K562 (cell line): ENCODE data around the gene GPSM3. TPM values are rescaled to one million over a fixed set of nuclear protein-coding genes. Genes with fewer than 3 reads are reported as not detected.

Experiments
- ASH1L ChIP-seq: fragments of 450-650 bp; IDR thresholded peaks from 2 replicates; pipeline ENCODE4 v1.6.1; 2018; ENCODE audit warnings: borderline replicate concordance, mild to moderate bottlenecking, low read depth; ENCODE audit not compliant: partially characterized antibody
- CHCHD3 ChIP-seq: fragments of 250-450 bp; sonication (Bioruptor Pico); IDR thresholded peaks from 2 replicates; pipeline ENCODE4 v2.1.2; 2022; ENCODE audit warnings: mild to moderate bottlenecking
- ELF4 ChIP-seq: fragments of 450-650 bp; formaldehyde crosslinking; IDR thresholded peaks from 2 replicates; pipeline ENCODE4 v1.4.0; 2022; ENCODE audit warnings: missing genetic modification characterization
- FOS ChIP-seq: IDR thresholded peaks from 3 replicates; pipeline ENCODE4 v1.6.1; 2011; ENCODE audit not compliant: insufficient read length; ENCODE audit errors: extremely low read depth
- GATA2 ChIP-seq: sonication (generic); formaldehyde crosslinking; IDR thresholded peaks from 2 replicates; pipeline ENCODE4 v1.4.0; 2020; ENCODE audit warnings: mild to moderate bottlenecking, missing genetic modification reagents
- GTF2E2 ChIP-seq: fragments of 200-800 bp; sonication (Bioruptor generic); IDR thresholded peaks from 2 replicates; pipeline ENCODE4 v1.6.1; 2016; ENCODE audit warnings: missing genetic modification characterization, missing compliant biosample characterization
- HCFC1 ChIP-seq: IDR thresholded peaks from 2 replicates; pipeline ENCODE4 v1.6.1; 2012; ENCODE audit warnings: low read depth, low read length, improper control_type of control experiment
- KDM4B ChIP-seq, 2 experiments: fragments of 450-650 bp in 1 of 2; sonication (generic) in 1 of 2; IDR thresholded peaks; 2 replicates each; pipeline ENCODE4 v1.6.1; 2016 to 2017; ENCODE audit warnings: borderline replicate concordance in 2 of 2, antibody characterized with exemption in 1 of 2, low read depth in 1 of 2, mild to moderate bottlenecking in 1 of 2
- NCOA2 ChIP-seq, 2 experiments: fragments of 450-650 bp; IDR thresholded peaks; 2 replicates each; pipeline ENCODE4 v1.6.1; 2018; ENCODE audit warnings: mild to moderate bottlenecking in 2 of 2, moderate library complexity in 1 of 2; ENCODE audit not compliant: partially characterized antibody in 2 of 2
- NFYB ChIP-seq: IDR thresholded peaks from 2 replicates; pipeline ENCODE4 v1.6.1; 2011; ENCODE audit warnings: mild to moderate bottlenecking, moderate library complexity; ENCODE audit not compliant: insufficient read length; ENCODE audit errors: extremely low read depth
- PRMT5 ChIP-seq: sonication (generic); formaldehyde crosslinking; IDR thresholded peaks from 2 replicates; pipeline ENCODE4 v1.5.0; 2020; ENCODE audit warnings: missing genetic modification reagents
- SIRT6 ChIP-seq: IDR thresholded peaks from one replicate; pipeline ENCODE4 v1.6.1; 2012; ENCODE audit warnings: low read depth, mild to moderate bottlenecking, control low read depth, inconsistent platforms, low read length, moderate library complexity
- SLC30A9 ChIP-seq: fragments of 250-450 bp; sonication (Bioruptor Pico); IDR thresholded peaks from 2 replicates; pipeline ENCODE4 v1.8.0; 2022; ENCODE audit warnings: mild to moderate bottlenecking, moderate library complexity
- SRF ChIP-seq, 2 experiments: fragments of 250-450, 450-650 bp in 1 of 2; sonication (Bioruptor Pico) in 1 of 2; sonication (generic) in 1 of 2; formaldehyde crosslinking; IDR thresholded peaks; 2 replicates each; pipeline versions ENCODE4 v1.5.0 to v1.5.1; 2020 to 2022; ENCODE audit warnings: mild to moderate bottlenecking in 1 of 2, missing genetic modification reagents in 1 of 2
- TRIM24 ChIP-seq, 2 experiments: fragments of 450-650 bp; IDR thresholded peaks; 2 replicates each; pipeline ENCODE4 v1.6.1; 2016
- ZFP1 ChIP-seq: fragments of 450-650 bp; formaldehyde crosslinking; IDR thresholded peaks from 2 replicates; pipeline ENCODE4 v1.4.0; 2020; ENCODE audit warnings: mild to moderate bottlenecking, mixed read lengths
- ZNF140 ChIP-seq: fragments of 250-450 bp; sonication (Bioruptor Pico); IDR thresholded peaks from 2 replicates; pipeline ENCODE4 v1.8.0; 2021; ENCODE audit warnings: moderate library complexity, mild to moderate bottlenecking, inconsistent platforms
- ZNF224 ChIP-seq: sonication (generic); formaldehyde crosslinking; IDR thresholded peaks from 2 replicates; pipeline ENCODE4 v1.8.0; 2022; ENCODE audit warnings: mild to moderate bottlenecking, missing genetic modification reagents
- ZNF23 ChIP-seq: fragments of 250-450 bp; sonication (Bioruptor Pico); IDR thresholded peaks from 2 replicates; pipeline ENCODE4 v1.4.0; 2020; ENCODE audit warnings: mild to moderate bottlenecking
- polyA plus RNA-seq, 8 experiments: library from polyadenylated mRNA; depleted of rRNA in 4 of 8; stranded (reverse) in 5 of 8; unstranded in 3 of 8; fragments of >200 nt; fragmentation: Nextera tagmentation in 2 of 8; fragmentation: Illumina TruSeq in 1 of 8; extraction: Ambion mirVana in 2 of 8; extraction: Trizol in 1 of 8; gene quantifications; 2 replicates each; pipeline versions ENCODE4 v1.2.1 to v1.2.3, GENCODE V29; 2011 to 2014; ENCODE audit warnings: inconsistent platforms in 1 of 8, missing spikeins in 1 of 8
- total RNA-seq, 7 experiments: library from RNA; depleted of rRNA in 6 of 7; stranded (reverse); fragments of >200 nt in 6 of 7; fragmentation: Illumina TruSeq in 2 of 7; extraction: Trizol in 2 of 7; gene quantifications; 2 replicates each; pipeline versions ENCODE4 v1.2.1 to v1.2.3, GENCODE V29; 2011 to 2021; ENCODE audit warnings: low replicate concordance in 1 of 7
- TF ChIP-seq, protein P1 (sequence below): sonication (generic); formaldehyde crosslinking; IDR thresholded peaks from 2 replicates; pipeline ENCODE4 v1.8.1; 2023; ENCODE audit warnings: mild to moderate bottlenecking, missing genetic modification reagents
- TF ChIP-seq, protein P2 (sequence below): fragments of 450-650 bp; formaldehyde crosslinking; conservative IDR thresholded peaks from 2 replicates; pipeline ENCODE4 v1.4.0; 2022; ENCODE audit warnings: mild to moderate bottlenecking, missing genetic modification characterization
- TF ChIP-seq, protein P3 (sequence below): fragments of 450-650 bp; formaldehyde crosslinking; IDR thresholded peaks from 2 replicates; pipeline ENCODE4 v1.4.0; 2020; ENCODE audit warnings: mild to moderate bottlenecking
- TF ChIP-seq, protein P4 (sequence below): fragments of 250-450 bp; sonication (Bioruptor Pico); IDR thresholded peaks from 2 replicates; pipeline ENCODE4 v1.5.0; 2021; ENCODE audit warnings: mild to moderate bottlenecking, moderate library complexity

The GPSM3 gene
- total and polyA plus RNA-seq, 9 of the 15 experiments (the other 6 are each of a cell fraction or from before 2014, with no cell fraction given): 5.3 to 42.6 (median 24.4) TPM

GRCh38 chr6:32168350-32168749 is 24.1 kb downstream of the GPSM3 start (continued):
- TF ChIP-seq, protein P1, sequence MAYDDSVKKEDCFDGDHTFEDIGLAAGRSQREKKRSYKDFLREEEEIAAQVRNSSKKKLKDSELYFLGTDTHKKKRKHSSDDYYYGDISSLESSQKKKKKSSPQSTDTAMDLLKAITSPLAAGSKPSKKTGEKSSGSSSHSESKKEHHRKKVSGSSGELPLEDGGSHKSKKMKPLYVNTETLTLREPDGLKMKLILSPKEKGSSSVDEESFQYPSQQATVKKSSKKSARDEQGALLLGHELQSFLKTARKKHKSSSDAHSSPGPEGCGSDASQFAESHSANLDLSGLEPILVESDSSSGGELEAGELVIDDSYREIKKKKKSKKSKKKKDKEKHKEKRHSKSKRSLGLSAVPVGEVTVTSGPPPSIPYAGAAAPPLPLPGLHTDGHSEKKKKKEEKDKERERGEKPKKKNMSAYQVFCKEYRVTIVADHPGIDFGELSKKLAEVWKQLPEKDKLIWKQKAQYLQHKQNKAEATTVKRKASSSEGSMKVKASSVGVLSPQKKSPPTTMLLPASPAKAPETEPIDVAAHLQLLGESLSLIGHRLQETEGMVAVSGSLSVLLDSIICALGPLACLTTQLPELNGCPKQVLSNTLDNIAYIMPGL (CRISPR knock-in tag): no peak
- TF ChIP-seq ZNF224 (CRISPR knock-in tag) (no peak), GTF2E2 (tag) (0 out of 2 replicates have a peak, but pooled peaks have one; percentile 24), ZNF23 (CRISPR knock-in tag) (peak; percentile 4; the same call in 1 of the 2 replicates), ZNF140 (no peak), ELF4 (CRISPR knock-in tag) (no peak), SLC30A9 (CRISPR knock-in tag) (no peak), ASH1L (no peak), HCFC1 (no peak), GATA2 (CRISPR knock-in tag) (no peak), CHCHD3 (CRISPR knock-in tag) (no peak), SIRT6 (no peak), PRMT5 (no peak), ZFP1 (CRISPR knock-in tag) (no peak), NFYB (no peak), KDM4B (IDR thresholded peaks at IDR 0.05; ENCODE audit: borderline replicate concordance in 2 of 2, low read depth in 1 of 2) (0 out of 4 replicates have a peak, but pooled peaks of 1 of the 2 experiments have one; percentile 31), NCOA2 (IDR thresholded peaks at IDR 0.05; ENCODE audit: partially characterized antibody in 2 of 2) (no peak), SRF (CRISPR knock-in tag; IDR thresholded peaks at IDR 0.05) (0 out of 4 replicates have a peak, but pooled peaks of 1 of the 2 experiments have one; percentile 0), TRIM24 (IDR thresholded peaks at IDR 0.05) (no peak), FOS (no peak)
- TF ChIP-seq, protein P2, sequence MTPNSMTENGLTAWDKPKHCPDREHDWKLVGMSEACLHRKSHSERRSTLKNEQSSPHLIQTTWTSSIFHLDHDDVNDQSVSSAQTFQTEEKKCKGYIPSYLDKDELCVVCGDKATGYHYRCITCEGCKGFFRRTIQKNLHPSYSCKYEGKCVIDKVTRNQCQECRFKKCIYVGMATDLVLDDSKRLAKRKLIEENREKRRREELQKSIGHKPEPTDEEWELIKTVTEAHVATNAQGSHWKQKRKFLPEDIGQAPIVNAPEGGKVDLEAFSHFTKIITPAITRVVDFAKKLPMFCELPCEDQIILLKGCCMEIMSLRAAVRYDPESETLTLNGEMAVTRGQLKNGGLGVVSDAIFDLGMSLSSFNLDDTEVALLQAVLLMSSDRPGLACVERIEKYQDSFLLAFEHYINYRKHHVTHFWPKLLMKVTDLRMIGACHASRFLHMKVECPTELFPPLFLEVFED: no peak
- TF ChIP-seq, protein P3, sequence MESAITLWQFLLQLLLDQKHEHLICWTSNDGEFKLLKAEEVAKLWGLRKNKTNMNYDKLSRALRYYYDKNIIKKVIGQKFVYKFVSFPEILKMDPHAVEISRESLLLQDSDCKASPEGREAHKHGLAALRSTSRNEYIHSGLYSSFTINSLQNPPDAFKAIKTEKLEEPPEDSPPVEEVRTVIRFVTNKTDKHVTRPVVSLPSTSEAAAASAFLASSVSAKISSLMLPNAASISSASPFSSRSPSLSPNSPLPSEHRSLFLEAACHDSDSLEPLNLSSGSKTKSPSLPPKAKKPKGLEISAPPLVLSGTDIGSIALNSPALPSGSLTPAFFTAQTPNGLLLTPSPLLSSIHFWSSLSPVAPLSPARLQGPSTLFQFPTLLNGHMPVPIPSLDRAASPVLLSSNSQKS (CRISPR knock-in tag): no peak
- TF ChIP-seq, protein P4, sequence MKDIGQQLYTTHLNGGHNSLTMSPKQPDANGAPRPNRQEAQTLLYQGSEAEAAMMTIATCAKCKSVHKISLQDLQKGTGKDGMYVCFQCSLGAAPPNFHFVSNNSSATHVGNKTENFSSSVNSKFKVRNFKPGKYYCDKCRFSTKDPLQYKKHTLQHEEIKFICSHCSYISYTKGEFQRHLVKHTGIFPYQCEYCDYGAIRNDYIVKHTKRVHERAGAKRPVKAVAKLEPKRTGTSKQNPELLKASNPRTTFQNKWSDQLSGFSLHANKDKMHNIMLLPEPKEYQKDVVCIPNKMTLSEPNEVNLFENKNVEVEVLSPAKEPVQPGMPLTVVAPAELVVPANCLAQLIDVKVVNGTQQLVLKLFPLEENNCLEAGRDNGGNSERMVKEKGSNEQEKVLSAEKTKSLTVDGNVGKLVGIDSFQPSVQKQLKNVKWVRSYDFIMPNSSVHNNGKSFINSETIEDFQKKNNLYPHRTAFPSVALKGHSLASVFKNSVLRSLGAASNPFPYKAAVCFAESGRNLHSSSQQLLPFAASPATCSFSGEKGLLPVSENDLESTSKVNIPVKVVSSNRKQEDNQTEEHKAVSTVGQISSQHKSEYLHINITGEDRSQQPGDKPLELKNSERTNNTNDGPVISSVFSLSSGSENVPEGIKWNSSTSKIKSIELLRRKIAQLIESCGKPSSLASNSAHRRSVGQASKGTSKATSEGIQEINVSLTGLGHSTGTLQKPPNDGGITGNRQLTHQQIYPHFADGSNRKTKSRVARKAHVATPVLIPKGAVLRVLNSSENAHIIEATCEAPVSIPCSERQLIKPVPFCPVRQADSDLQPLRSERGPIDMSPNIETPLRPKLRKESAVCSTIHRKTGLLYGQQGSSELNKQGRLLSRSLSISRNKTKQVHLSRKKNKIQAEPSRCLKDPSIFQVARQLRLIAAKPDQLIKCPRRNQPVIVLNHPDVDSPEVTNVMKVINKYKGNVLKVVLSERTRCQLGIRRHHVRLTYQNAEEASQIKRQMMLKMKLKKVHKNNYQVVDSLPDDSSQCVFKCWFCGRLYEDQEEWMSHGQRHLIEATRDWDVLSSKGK: no peak
